Heart right ventricle (tissue), 16 donors: Measurements from ENCODE around the gene EFR3B. TPM values are rescaled to one million over a fixed set of nuclear protein-coding genes. Genes with fewer than 3 reads are reported as not detected.

Experiments
- ATAC-seq, 8 donors: fragments of 200-7000 bp; cut with Tn5 transposase; one replicate each; pipeline ENCODE4 v1.9.1; 2020; ENCODE audit warnings: mild to moderate bottlenecking in 8 of 8, moderate library complexity in 8 of 8, moderate number of reproducible peaks in 1 of 8
- DNase-seq, 2 donors: peaks; one replicate each; pipeline ENCODE4 v3.0.0-alpha.2; 2020
- H3K27ac ChIP-seq, 10 donors: fragments of 200-600 bp; sonication (generic) in 2 of 10; one replicate each; pipeline versions ENCODE4 v1.5.0 to v1.8.0; 2020 to 2022; ENCODE audit warnings: mild to moderate bottlenecking in 3 of 10
- H3K27me3 ChIP-seq, 7 donors: fragments of 200-600 bp; one replicate each; pipeline ENCODE4 v1.8.0; 2021 to 2022; ENCODE audit warnings: mild to moderate bottlenecking in 2 of 7
- H3K36me3 ChIP-seq, 9 donors: fragments of 200-600 bp; sonication (generic) in 1 of 9; one replicate each; pipeline versions ENCODE4 v1.5.0 to v1.8.0; 2020 to 2022; ENCODE audit warnings: mild to moderate bottlenecking in 2 of 9
- H3K4me1 ChIP-seq, 9 donors: fragments of 200-600 bp; sonication (generic) in 1 of 9; one replicate each; pipeline versions ENCODE4 v1.5.0 to v1.8.0; 2020 to 2022; ENCODE audit warnings: mild to moderate bottlenecking in 4 of 9
- H3K4me3 ChIP-seq, 10 donors: fragments of 200-600 bp; sonication (generic) in 2 of 10; one replicate each; pipeline versions ENCODE4 v1.5.0 to v1.8.0; 2020 to 2022; ENCODE audit warnings: mild to moderate bottlenecking in 7 of 10, moderate library complexity in 2 of 10
- H3K9me3 ChIP-seq, 11 donors: fragments of 200-600 bp in 10 of 11; sonication (generic) in 2 of 11; one replicate each; pipeline versions ENCODE4 v1.5.0 to v1.8.0; 2013 to 2022; ENCODE audit warnings: mild to moderate bottlenecking in 2 of 11, control low read depth in 1 of 11, moderate library complexity in 1 of 11
- WGBS, 2 donors: extraction: QIAGEN DNeasy Blood & Tissue Kit; methylation state at CpG; one replicate each; pipeline ENCODE4 v1.1.7; 2013; ENCODE audit warnings: inconsistent platforms in 1 of 2; 5-methylcytosine and 5-hydroxymethylcytosine counted together
- intact Hi-C, 10 donors: fragments of 100-400 bp; cut with DNase I; formaldehyde crosslinking; loops; one replicate each; pipeline versions ENCODE4 v1.11.1 to v1.14.2; 2022
- polyA plus RNA-seq, 2 donors: library from polyadenylated mRNA; stranded (reverse); fragments of 200-250 nt; gene quantifications; one replicate each; pipeline ENCODE4 v1.2.3, GENCODE V29; 2013
- total RNA-seq, 10 donors: library from RNA; stranded (reverse); fragmentation: NEBNext Ultra II Directional in 3 of 10; extraction: Animal tissue kit (Norgen Biotek cat#: 25700) in 3 of 10; gene quantifications; one replicate each; pipeline versions ENCODE4 v1.2.1 to v1.2.4, GENCODE V29; 2021 to 2023
- TF ChIP-seq, protein P1 (sequence below), 9 donors: fragments of 200-600 bp; sonication (generic) in 2 of 9; IDR thresholded peaks; one replicate each; pipeline versions ENCODE4 v1.5.0 to v1.8.0; 2021 to 2022; ENCODE audit warnings: antibody characterized with exemption in 9 of 9, mild to moderate bottlenecking in 5 of 9, moderate library complexity in 1 of 9
- donor health status: Arrhythmogenic right ventricular cardiomyopathy.
- donor health status: ischemic (EF 13 %, LVEDD 7.1; RV severe dilation, severe dysfunction).
- donor health status: healthy with polysubstance abuse.
- donor health status: DM: no; HTN: yes; CAD: no.
- donor health status: DM: no; HTN: no; CAD: no.
- donor health status: ischemic (EF 25% LVEDD 6.9; RV normal size, moderate dysfunction).
- donor health status: ischemic (EF 25% LVEDD 5.7; RV mildly dilated, moderate dysfunction).
- donor health status: healthy.
- donor health status: DM: yes; HTN: yes; CAD: no.
- donor health status: Ischemic cardiomyopathy.
- donor health status: ischemic (EF 35%, LVEDD 5.7; RV mildly dilated, moderate dysfunction).
- donor health status: nonischemic (EF 11% LVEDD 7.7; RV severe dilation, severe dysfunction).
- donor health status: DM: yes; HTN: yes; CAD: no.
- donor health status: PGD.
- donor health status: ischemic (EF 29% LVEDD 5.4; RV normal size, mild dysfunction).
- donor health status: nonischemic (EF 23%, LVEDD 6.1; RV moderate dilation, normal function).

Gene EFR3B
- total and polyA plus RNA-seq, 12 donors = 0.62 to 15.2 (median 7.0) TPM

DNA sequence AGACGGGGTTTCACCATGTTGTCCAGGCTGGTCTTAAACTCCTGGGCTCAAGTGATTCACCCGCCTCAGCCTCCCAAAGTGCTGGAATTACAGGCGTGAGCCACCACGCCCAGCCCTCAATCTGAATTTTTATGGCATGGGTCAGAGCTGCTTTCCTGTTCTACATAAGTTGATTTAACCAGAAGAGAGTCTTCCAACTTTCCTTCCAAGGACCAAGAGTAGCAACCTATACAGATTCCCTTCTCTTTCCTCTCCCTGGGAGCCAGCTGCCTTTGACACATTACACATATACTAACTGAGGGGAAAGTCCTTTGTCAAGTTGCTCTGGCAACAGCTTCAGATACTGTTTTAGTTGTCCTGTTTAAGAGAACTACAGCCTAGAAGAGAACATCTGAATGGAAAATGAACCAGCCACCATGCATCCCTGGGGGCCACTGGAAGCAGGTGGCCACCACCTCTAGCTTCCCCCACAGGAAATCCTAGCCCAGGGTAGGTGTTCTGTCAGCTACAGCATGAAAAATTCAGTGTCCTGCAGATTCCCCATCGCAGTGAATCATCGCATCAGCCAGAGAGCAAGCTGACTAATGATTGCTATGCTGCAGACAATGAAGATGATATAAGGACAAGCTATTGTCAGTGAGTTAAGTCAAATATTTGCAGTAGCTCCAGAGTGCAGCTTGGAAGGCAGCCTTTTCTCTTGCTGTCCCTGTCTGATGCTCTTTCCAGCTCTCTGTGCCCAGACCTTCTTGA, 63.6 kb downstream of the EFR3B start:
- intact Hi-C loops = no loop called here
- H3K4me1 ChIP-seq = no peaks in the 10 kb centered on the region
- no peak overlapping the region for H3K4me3 ChIP-seq
- H3K27me3 ChIP-seq = no peaks in the 10 kb centered on the region
- DNase-seq (no peak), ATAC-seq (peak in 1 of 8 donors; percentile 33)
- 77 to 95% methylated on average over 6 of the region's 6 CpGs for WGBS, 2 donors
- H3K27ac ChIP-seq = no peak overlapping the region
- peaks cover 0 to 4% (median 0%) of the 10 kb centered on the region in 11 donors for H3K9me3 ChIP-seq
- TF ChIP-seq, protein P1, sequence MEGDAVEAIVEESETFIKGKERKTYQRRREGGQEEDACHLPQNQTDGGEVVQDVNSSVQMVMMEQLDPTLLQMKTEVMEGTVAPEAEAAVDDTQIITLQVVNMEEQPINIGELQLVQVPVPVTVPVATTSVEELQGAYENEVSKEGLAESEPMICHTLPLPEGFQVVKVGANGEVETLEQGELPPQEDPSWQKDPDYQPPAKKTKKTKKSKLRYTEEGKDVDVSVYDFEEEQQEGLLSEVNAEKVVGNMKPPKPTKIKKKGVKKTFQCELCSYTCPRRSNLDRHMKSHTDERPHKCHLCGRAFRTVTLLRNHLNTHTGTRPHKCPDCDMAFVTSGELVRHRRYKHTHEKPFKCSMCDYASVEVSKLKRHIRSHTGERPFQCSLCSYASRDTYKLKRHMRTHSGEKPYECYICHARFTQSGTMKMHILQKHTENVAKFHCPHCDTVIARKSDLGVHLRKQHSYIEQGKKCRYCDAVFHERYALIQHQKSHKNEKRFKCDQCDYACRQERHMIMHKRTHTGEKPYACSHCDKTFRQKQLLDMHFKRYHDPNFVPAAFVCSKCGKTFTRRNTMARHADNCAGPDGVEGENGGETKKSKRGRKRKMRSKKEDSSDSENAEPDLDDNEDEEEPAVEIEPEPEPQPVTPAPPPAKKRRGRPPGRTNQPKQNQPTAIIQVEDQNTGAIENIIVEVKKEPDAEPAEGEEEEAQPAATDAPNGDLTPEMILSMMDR (IDR thresholded peaks at IDR 0.05) = no peak
- peaks cover 0 to 25% (median 0%) of the 10 kb centered on the region in 9 donors for H3K36me3 ChIP-seq

- H3K4me1 ChIP-seq = no peaks in the 10 kb centered on the region
- no peak overlapping the region for H3K27ac ChIP-seq
- ATAC-seq (no peak), DNase-seq (no peak)
- H3K9me3 ChIP-seq = no peaks in the 10 kb centered on the region
- intact Hi-C loops = loop anchor here in 1 of 10 donors (10.0 kb wide), 1 partner anchor 55 kb away; no protein-coding TSS in a partner anchor
- no peaks in the 10 kb centered on the region for H3K27me3 ChIP-seq
- TF ChIP-seq, protein P1 (IDR thresholded peaks at IDR 0.05) = no peak
- 92 to 95% methylated on average over 9 of the region's 9 CpGs for WGBS, 2 donors
- H3K4me3 ChIP-seq = no peak overlapping the region
- H3K36me3 ChIP-seq = peaks cover 0 to 11% (median 0%) of the 10 kb centered on the region in 9 donors
Measured at GRCh38 chr2:25109822-25110221, 67.9 kb downstream of the EFR3B start.

DNA sequence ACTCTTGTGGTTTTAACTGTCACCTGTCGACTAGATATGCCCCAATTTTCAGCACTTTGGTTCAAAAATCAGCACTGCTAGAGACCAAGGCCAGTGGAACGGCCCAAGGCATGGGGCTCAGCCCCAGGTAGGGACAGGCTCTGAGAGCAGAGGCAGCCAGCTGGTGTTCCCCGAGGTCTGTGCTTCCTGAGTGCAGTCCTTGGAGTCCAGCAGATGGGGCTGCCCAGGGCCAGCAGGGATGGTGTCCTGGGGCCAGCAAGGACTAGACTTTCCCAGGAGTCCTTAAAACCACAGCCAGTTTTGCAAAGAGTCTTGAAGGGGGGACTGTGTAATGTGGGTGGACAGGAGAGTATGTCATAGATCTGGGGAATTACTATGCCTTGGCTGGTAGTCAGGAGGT, 70.2 kb downstream of the EFR3B start:
- H3K4me1 ChIP-seq = peaks cover 0 to 6% (median 0%) of the 10 kb centered on the region in 9 donors
- H3K27me3 ChIP-seq = no peaks in the 10 kb centered on the region
- ATAC-seq (peak in 1 of 8 donors; percentile 37), DNase-seq (no peak)
- intact Hi-C loops = loop anchor here in 1 of 10 donors (10.0 kb wide), 1 partner anchor 57 kb away; no protein-coding TSS in a partner anchor
- H3K36me3 ChIP-seq = peaks cover 0 to 2% (median 0%) of the 10 kb centered on the region in 9 donors
- TF ChIP-seq, protein P1 (IDR thresholded peaks at IDR 0.05) = no peak
- H3K9me3 ChIP-seq = no peaks in the 10 kb centered on the region
- H3K4me3 ChIP-seq = no peak overlapping the region
- 85 to 87% methylated on average over 3 of the region's 3 CpGs for WGBS, 2 donors
- no peak overlapping the region for H3K27ac ChIP-seq

- Histone ChIP-seq H3K27ac (no peak overlapping the region), H3K36me3 (no peaks in the 10 kb centered on the region), H3K4me1 (peaks cover 0 to 6% (median 0%) of the 10 kb centered on the region in 9 donors), H3K4me3 (no peak overlapping the region), H3K27me3 (no peaks in the 10 kb centered on the region), H3K9me3 (no peaks in the 10 kb centered on the region)
- DNase-seq = no peak
- intact Hi-C loops = loop anchor here in 1 of 10 donors (10.0 kb wide), 1 partner anchor 61 kb away; no protein-coding TSS in a partner anchor
- no peak for ATAC-seq
- TF ChIP-seq, protein P1 (IDR thresholded peaks at IDR 0.05) = no peak
- WGBS, 2 donors = 88 to 89% methylated on average over 9 of the region's 9 CpGs
Measured at GRCh38 chr2:25115249-25115883, 73.5 kb downstream of the EFR3B start.
